CD4-positive, alpha-beta T cell (primary cell): ENCODE data around the gene MSI2. TPM values are rescaled to one million over a fixed set of nuclear protein-coding genes. Genes with fewer than 3 reads are reported as not detected.
A peak's percentile ranks its signal among the peaks of the same experiment; 100 is the strongest.

Experiments used
- ATAC-seq: fragments of 200-7000 bp; cut with Tn5 transposase; one replicate; pipeline ENCODE4 v1.10.0; 2022; ENCODE audit warnings: mild to moderate bottlenecking; ENCODE audit not compliant: poor library complexity
- CTCF ChIA-PET: fragments of 350-600 bp; sonication (Branson Sonifier 250); formaldehyde crosslinking; loops from one replicate; lab custom pipeline; 2021; ENCODE audit warnings: antibody characterized with exemption, inconsistent platforms; lab: Charles Lee
- POLR2A ChIA-PET: fragments of 350-600 bp; sonication (Branson Sonifier 250); formaldehyde crosslinking; loops from one replicate; lab custom pipeline; 2021; ENCODE audit warnings: antibody characterized with exemption, inconsistent platforms; lab: Charles Lee
- DNase-seq, 14 experiments: peaks; one replicate each; pipeline ENCODE4 v3.0.0-alpha.2; 2013 to 2020; ENCODE audit warnings: mixed read lengths in 2 of 14
- H3K27ac ChIP-seq, 2 donors: one replicate each; pipeline versions ENCODE4 v1.5.1 to v1.7.0; 2013; ENCODE audit warnings: low read length in 2 of 2, low read depth in 1 of 2, mild to moderate bottlenecking in 1 of 2
- H3K27me3 ChIP-seq, 2 experiments: 1 replicate in 1 of 2; 2 replicates in 1 of 2; pipeline versions ENCODE4 v1.6.1 to v1.7.0; 2013; ENCODE audit warnings: low read length in 2 of 2, control low read depth in 1 of 2, mild to moderate bottlenecking in 1 of 2, moderate library complexity in 1 of 2; ENCODE audit not compliant: insufficient read depth in 2 of 2, control insufficient read depth in 1 of 2
- H3K36me3 ChIP-seq: one replicate; pipeline ENCODE4 v1.6.1; 2013; ENCODE audit warnings: low read length, control low read depth; ENCODE audit not compliant: insufficient read depth
- H3K4me1 ChIP-seq: one replicate; pipeline ENCODE4 v1.6.1; 2013; ENCODE audit warnings: low read length, control low read depth; ENCODE audit not compliant: insufficient read depth
- H3K4me3 ChIP-seq: one replicate; pipeline ENCODE4 v1.5.1; 2013; ENCODE audit warnings: mild to moderate bottlenecking, low read length, moderate library complexity
- H3K9me3 ChIP-seq, 2 experiments: 1 replicate in 1 of 2; 2 replicates in 1 of 2; pipeline versions ENCODE4 v1.6.1 to v1.7.0; 2013; ENCODE audit warnings: low read length in 2 of 2, mild to moderate bottlenecking in 2 of 2, control low read depth in 1 of 2, moderate library complexity in 1 of 2; ENCODE audit not compliant: control insufficient read depth in 1 of 2, insufficient read depth in 1 of 2
- H3K27ac Mint-ChIP-seq: one replicate; pipeline ENCODE4 v1.8.0; 2020; ENCODE audit warnings: mixed read lengths
- H3K27me3 Mint-ChIP-seq: one replicate; pipeline ENCODE4 v1.8.0; 2021; ENCODE audit warnings: mixed read lengths
- H3K36me3 Mint-ChIP-seq: one replicate; pipeline ENCODE4 v1.8.0; 2021; ENCODE audit warnings: low read depth, mixed read lengths
- H3K4me1 Mint-ChIP-seq: one replicate; pipeline ENCODE4 v1.8.0; 2021; ENCODE audit warnings: low read depth, mixed read lengths
- H3K4me3 Mint-ChIP-seq: one replicate; pipeline ENCODE4 v1.8.0; 2020; ENCODE audit warnings: mild to moderate bottlenecking, mixed read lengths
- H3K9me3 Mint-ChIP-seq: one replicate; pipeline ENCODE4 v1.8.0; 2020; ENCODE audit warnings: mixed read lengths
- intact Hi-C, 2 experiments: fragments of 100-400 bp; cut with DNase I in 1 of 2; cut with micrococcal nuclease in 1 of 2; formaldehyde crosslinking; loops; one replicate each; pipeline versions ENCODE4 v1.15.1 to v1.9.0; 2023 to 2025; cut with DNase I, micrococcal nuclease
- total RNA-seq, 174 experiments: library from RNA in 2 of 174; stranded (reverse) in 2 of 174; gene quantifications; one replicate each; pipeline ENCODE4 v1.2.3 and lab custom pipeline; 2021 to 2026
- TF ChIP-seq, protein P1 (sequence below): fragments of 200-600 bp; IDR thresholded peaks from one replicate; pipeline ENCODE4 v1.8.0; 2022; ENCODE audit warnings: antibody characterized with exemption, mild to moderate bottlenecking

The MSI2 gene
- total RNA-seq, 2 experiments from 2014 or later, result 129 to 132 TPM

DNA sequence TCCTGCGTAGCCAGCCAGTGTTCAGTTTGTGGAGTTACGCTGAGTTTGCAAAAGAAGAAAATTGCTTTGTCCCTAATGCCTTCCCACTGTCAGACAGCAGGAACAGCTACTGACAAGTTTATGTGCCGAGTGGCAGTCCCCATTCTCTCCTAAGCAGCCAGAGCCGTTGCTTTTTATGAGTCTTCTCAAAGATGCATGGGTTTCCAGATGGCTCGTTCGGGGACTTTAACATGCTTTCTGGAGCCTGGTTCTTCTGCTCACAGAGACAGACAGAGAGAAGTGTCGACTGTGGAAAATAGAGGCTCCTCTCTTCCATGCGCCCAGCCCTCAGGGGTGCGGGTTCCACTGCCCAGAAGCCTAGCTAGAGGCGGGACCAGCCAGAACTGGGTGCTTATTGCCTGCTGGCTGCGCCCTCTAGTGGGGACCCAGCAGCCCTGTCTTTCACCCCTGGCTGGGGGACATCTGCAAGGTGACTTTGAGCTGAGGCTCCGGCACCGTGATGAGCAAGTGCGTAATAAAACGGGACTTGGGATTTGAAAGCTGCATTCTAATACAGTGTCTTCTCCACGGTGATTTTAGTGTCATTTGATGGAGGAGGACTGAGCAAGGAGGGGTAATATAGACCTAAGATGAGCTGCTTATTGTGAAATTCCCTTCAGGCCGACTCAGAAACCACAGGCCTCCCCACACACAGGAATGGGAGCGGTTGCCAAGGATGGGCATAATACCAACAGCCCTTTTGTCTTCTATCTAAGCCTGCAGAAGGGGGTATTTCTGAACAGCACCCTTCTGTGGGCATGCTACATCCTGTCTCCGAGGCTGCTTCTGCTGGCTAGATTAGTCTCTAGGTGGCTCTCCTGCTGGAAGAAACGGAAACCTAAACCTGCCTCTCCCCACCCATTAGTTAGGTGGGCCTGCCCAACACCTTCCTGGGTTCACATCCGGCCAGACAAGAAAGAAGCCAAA lies 415.6 kb downstream of the MSI2 start:
- H3K9me3 ChIP-seq, result peaks cover 0 to 5% of the 10 kb centered on the region in 2 experiments
- no peaks in the 10 kb centered on the region for H3K27me3 ChIP-seq
- H3K4me1 Mint-ChIP-seq, result peaks cover 11% of the 10 kb centered on the region
- H3K27ac ChIP-seq, result no peak overlapping the region
- peaks cover 22% of the 10 kb centered on the region for H3K4me1 ChIP-seq
- ATAC-seq (peak; percentile 90), DNase-seq (peak; percentile 48 to 84 (median 62))
- H3K36me3 Mint-ChIP-seq, result peaks cover 19% of the 10 kb centered on the region
- ChIA-PET CTCF (interaction anchor here (0.6 to 2.0 kb wide), 10 partner anchors 12 to 541 kb away, joined by 3 to 13 read pairs (median 4); no protein-coding TSS in a partner anchor), POLR2A (interaction anchor here (1.1 to 1.9 kb wide), 3 partner anchors 72 to 415 kb away, joined by 3 to 8 read pairs (median 4); no protein-coding TSS in a partner anchor)
- H3K9me3 Mint-ChIP-seq, result no peaks in the 10 kb centered on the region
- peak overlapping the region; percentile 68 for H3K27ac Mint-ChIP-seq
- TF ChIP-seq, protein P1, sequence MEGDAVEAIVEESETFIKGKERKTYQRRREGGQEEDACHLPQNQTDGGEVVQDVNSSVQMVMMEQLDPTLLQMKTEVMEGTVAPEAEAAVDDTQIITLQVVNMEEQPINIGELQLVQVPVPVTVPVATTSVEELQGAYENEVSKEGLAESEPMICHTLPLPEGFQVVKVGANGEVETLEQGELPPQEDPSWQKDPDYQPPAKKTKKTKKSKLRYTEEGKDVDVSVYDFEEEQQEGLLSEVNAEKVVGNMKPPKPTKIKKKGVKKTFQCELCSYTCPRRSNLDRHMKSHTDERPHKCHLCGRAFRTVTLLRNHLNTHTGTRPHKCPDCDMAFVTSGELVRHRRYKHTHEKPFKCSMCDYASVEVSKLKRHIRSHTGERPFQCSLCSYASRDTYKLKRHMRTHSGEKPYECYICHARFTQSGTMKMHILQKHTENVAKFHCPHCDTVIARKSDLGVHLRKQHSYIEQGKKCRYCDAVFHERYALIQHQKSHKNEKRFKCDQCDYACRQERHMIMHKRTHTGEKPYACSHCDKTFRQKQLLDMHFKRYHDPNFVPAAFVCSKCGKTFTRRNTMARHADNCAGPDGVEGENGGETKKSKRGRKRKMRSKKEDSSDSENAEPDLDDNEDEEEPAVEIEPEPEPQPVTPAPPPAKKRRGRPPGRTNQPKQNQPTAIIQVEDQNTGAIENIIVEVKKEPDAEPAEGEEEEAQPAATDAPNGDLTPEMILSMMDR, result peak; percentile 77
- H3K27me3 Mint-ChIP-seq, result no peaks in the 10 kb centered on the region
- intact Hi-C loops, result loop anchor here (1.0 to 5.0 kb wide), 5 partner anchors 73 to 540 kb away; no protein-coding TSS in a partner anchor
- no peak overlapping the region for H3K4me3 ChIP-seq
- H3K36me3 ChIP-seq, result peaks cover 7% of the 10 kb centered on the region
- H3K4me3 Mint-ChIP-seq, result peak overlapping the region; percentile 48

DNA sequence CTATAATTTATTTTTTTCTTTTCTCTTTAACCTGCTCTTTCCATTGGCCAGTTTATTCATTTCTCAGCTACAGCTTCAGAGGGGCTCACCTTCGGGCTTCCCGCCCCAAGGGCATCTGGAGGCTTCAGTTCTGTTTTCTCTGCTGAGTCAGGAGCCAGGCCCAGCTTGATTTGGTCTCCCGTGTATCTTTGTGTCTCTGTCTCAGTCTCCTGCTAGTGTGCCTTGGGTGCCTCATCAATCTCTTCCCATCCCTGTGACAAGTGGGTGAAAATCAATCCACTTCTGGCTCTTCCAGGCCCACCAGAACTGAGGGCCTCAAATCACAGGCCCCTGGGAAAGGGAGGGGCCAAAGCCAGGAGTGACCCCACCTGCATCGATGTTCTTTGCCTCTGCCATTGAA lies 416.6 kb downstream of the MSI2 start:
- ATAC-seq (no peak), DNase-seq (no peak)
- no peaks in the 10 kb centered on the region for H3K9me3 Mint-ChIP-seq
- CTCF ChIA-PET, result interaction anchor here (2.0 kb wide), 1 partner anchor 13 kb away, joined by 7 read pairs; no protein-coding TSS in a partner anchor
- H3K27ac ChIP-seq, result no peak overlapping the region
- H3K9me3 ChIP-seq, result no peaks in the 10 kb centered on the region
- H3K4me1 ChIP-seq, result peaks cover 22% of the 10 kb centered on the region
- H3K4me3 ChIP-seq, result no peak overlapping the region
- peaks cover 24% of the 10 kb centered on the region for H3K36me3 Mint-ChIP-seq
- no peaks in the 10 kb centered on the region for H3K27me3 Mint-ChIP-seq
- POLR2A ChIA-PET, result no interaction called here
- H3K36me3 ChIP-seq, result peaks cover 7% of the 10 kb centered on the region
- TF ChIP-seq, protein P1, result no peak
- intact Hi-C loops, result loop anchor here (1.0 to 5.0 kb wide), 5 partner anchors 74 to 541 kb away; no protein-coding TSS in a partner anchor
- peaks cover 11% of the 10 kb centered on the region for H3K4me1 Mint-ChIP-seq
- no peak overlapping the region for H3K27ac Mint-ChIP-seq
- H3K27me3 ChIP-seq, result no peaks in the 10 kb centered on the region
- no peak overlapping the region for H3K4me3 Mint-ChIP-seq

DNA sequence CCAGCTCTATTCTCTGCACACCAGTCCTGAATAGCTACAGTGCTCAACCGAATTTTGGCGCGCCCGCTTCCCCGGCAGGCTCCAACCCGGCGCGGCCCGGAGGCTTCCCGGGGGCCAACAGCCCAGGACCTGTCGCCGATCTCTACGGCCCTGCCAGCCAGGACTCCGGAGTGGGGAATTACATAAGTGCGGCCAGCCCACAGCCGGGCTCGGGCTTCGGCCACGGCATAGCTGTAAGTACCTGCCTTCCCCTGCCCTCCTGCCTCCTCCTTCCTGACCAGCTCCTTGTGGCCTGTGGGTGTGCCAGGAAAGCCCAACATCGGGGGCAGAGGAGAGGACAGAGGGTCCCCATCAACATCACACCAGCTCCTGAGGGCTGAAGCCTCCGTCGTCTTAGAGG lies 418.6 kb downstream of the MSI2 start:
- ChIA-PET CTCF (no interaction called here), POLR2A (interaction anchor here (0.7 kb wide), 1 partner anchor 880 kb away, joined by 3 read pairs; no protein-coding TSS in a partner anchor)
- Mint-ChIP-seq H3K36me3 (peaks cover 34% of the 10 kb centered on the region), H3K4me3 (no peak overlapping the region), H3K4me1 (peaks cover 11% of the 10 kb centered on the region), H3K27ac (no peak overlapping the region), H3K9me3 (no peaks in the 10 kb centered on the region), H3K27me3 (no peaks in the 10 kb centered on the region)
- Histone ChIP-seq H3K27ac (no peak overlapping the region), H3K9me3 (no peaks in the 10 kb centered on the region), H3K4me1 (peaks cover 22% of the 10 kb centered on the region), H3K4me3 (no peak overlapping the region), H3K36me3 (peaks cover 7% of the 10 kb centered on the region), H3K27me3 (no peaks in the 10 kb centered on the region)
- TF ChIP-seq, protein P1, result no peak
- intact Hi-C loops, result loop anchor here (5.0 kb wide), 1 partner anchor 543 kb away; no protein-coding TSS in a partner anchor
- ATAC-seq (no peak), DNase-seq (no peak)
